ENCODE data around the gene CBX8.

GRCh38 chr17:79798299-79799173 lies 1.7 kb upstream of the CBX8 start:
- TF ChIP-seq CTCF (IDR thresholded peaks at IDR 0.05; ENCODE audit: poor library complexity), result no peak
- no peak for TF ChIP-seq EZH2phosphoT487 (IDR thresholded peaks at IDR 0.05; ENCODE audit: low read depth, severe bottlenecking, unreplicated experiment)
- peak; percentile 81 for TF ChIP-seq EZH2 (IDR thresholded peaks at IDR 0.05; ENCODE audit: borderline replicate concordance)
